GM21515 (cell line): ENCODE results near the gene GPR157.
A peak's percentile ranks its signal among the peaks of the same experiment; 100 is the strongest.
"Not testable (repeated sequence)": the region's sequence is repeated elsewhere in the genome, so short reads cannot be mapped to it uniquely, and the experiment has no call there.

Source experiments
- ATAC-seq: cut with Tn5 transposase; IDR thresholded peaks from one replicate; pipeline ENCODE4 v1.9.1; 2021; ENCODE audit not compliant: unreplicated experiment

Gene GPR157

GRCh38 chr1:9128520-9129265, at the start of gene GPR157:
Gene GPR157, minus strand, starts transcription at chr1:9129102. Its CDS starts 75 bp downstream, at chr1:9129027.
- ATAC-seq: peak; percentile 71

DNA sequence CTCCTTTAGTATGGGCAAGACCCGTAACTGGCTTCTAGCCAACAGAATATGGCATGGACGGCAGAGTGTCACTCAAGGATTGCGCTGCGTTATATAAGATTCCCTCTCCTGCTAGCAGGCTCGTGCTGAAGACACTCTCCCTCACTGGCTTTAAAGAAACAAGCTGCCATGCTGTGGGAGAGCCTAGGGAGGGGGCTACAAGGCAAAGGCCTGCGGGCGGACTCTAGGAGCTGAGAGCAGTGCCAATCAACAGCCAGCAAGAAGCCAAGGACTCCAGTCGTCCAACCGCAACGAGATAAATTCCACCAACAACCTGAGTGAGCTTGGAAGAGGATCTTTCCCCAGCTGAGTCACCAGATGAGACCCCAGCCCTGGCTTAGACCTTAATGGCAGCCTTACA, 45.9 kb upstream of the GPR157 start:
- ATAC-seq: no peak

DNA sequence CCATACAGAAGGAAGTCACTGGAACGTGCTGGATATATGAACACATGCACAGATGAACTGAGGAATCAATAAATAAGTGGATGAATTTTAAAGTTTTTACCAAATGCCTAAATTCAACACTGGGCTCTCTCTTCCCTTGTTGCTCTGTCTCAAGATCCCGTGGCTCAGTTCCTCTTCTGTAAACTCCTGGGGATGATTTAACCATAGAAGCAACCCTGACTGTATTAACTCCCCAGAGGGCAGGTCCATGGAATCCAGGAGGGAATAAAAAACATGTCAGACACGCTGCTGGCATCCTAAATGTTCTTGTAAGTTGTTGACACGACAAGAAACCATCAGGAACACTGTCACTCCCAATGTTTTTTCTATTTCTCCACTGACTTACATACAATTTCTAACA, 45.3 kb upstream of the GPR157 start:
- no peak for ATAC-seq

DNA sequence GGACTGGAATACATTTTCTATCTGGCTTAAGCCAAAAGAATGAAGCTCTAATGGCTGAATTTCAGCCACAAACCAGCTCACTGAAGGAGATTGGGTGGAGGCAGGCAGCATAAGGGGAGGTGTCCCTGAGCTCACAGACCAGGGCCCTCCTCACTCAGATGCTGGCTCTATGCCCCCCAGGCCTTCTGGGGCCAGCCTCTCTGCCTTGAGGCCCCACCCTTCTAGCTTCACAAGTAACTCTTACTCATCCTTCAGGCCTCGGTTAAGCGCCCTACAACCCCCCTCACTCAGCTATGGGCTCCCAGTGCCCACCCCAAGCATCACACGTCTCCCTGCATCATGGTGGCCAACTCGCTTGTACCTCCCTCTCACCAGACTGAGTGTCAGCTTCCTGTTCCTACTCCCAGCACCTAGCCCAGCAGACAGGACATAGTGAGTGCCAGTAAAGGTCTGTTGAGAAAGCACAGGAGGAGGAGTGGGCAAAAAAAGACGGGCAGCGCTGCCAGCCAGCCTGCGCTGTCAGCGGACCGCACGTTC, 40.8 kb upstream of the GPR157 start:
- no peak for ATAC-seq

DNA sequence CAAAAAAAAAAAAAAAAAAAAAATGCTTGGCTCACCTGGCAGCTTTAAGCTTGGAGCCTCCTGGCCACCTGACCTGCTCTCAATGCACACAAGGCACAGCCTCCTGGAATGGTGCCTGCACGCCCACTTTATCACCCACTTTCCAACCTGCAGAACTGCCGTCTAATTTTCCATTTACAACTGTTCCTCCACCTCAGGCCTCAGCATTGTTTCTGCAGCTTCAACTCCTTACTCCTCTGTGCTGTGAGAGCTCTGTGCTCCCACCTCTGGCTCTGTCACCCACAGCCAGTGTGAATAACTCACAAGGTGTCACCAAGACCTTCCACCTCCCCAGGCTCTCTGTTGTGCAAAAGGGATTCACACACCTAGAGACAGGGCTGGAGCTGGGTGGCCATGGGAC, 38.7 kb upstream of the GPR157 start:
- ATAC-seq: no peak

DNA sequence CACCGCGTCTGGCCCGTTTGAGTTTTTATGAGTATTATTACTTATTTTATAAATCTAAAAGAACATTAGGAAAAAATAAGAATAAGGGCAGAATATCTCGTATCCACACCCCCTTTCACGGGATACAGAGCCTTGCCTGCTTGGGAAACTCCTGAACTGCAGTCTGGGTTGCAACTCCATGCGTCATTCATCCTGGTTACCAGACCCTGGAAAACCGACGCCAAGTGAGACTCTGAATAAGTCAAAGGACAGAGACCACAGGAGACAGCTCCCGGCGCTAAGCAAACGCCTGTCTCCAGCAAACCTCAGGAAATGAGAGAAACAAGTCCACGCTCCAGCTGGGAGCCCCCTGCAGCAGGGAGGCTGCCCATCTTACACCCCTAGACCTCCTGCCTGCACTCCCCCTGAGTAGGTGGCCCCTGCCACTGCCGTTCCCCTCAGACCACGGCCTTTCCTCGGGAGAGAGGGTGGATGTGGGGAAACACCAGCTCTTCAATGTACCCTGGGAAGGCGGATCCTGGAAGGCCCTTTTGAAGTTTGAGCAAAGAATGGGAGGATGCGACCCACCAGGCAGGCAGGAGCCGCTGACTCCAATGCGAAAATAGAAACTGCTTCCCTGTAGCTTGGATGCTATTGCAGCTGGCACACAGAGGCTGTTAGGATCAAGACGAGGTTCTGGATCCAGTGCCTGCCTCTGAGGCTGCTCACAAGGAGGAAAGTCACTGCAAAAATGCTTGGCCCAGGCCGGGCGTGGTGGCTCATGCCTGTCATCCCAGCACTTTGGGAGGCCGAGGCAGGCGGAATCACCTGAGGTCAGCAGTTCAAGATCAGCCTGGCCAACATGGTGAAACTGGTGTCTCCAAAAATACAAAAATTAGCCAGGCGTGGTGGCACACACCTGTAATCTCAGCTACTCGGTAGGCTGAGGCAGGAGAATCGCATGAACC, 37.7 kb upstream of the GPR157 start:
- no peak for ATAC-seq

- ATAC-seq: no peak
Observed at GRCh38 chr1:9165396-9165795, 36.5 kb upstream of the GPR157 start.

DNA sequence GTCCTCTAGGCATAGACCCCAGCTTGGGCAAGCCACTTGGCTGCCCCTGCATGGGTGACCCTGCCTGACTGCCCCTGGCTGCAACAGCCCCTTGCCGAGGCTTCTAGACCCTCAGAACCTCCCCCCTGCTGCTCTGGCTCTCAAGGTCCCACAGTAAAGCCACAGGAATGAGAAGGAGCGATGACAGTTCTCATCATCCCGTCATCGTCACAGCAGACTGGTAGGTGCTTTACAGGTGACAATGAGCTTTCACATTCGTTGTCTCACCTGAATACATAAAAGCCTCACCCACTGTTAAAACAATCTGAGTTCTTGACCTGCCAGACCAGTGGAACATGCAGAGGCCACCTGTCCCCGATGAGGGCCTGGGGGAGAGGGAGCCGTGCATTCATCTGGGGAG, 36.0 kb upstream of the GPR157 start:
- ATAC-seq: no peak

DNA sequence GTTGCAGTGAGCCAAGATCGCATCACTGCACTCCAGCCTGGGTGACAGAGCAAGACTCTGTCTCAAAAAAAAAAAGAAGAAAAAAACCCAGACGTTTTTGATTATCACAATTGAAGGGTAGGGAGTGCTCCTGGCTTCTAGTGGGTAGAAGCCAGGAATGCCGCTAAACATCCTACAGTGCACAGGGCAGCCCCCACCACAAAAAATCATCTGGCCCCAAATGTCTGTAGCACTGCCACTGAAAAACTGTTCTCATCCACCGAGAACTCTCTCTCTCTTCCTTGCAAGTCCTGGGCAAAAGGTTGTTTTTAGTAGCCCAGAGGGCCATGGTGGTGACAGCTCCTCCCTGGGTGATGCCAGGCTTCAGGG, 35.6 kb upstream of the GPR157 start:
- no peak for ATAC-seq

- no peak for ATAC-seq
Observed at GRCh38 chr1:9161963-9162362, 33.1 kb upstream of the GPR157 start.

GRCh38 chr1:9161342-9161741, 32.4 kb upstream of the GPR157 start:
- no peak for ATAC-seq

GRCh38 chr1:9160079-9160717, 31.3 kb upstream of the GPR157 start:
- no peak for ATAC-seq

GRCh38 chr1:9155879-9156278, 27.0 kb upstream of the GPR157 start:
- no peak for ATAC-seq

- not testable (repeated sequence) for ATAC-seq
Observed at GRCh38 chr1:9155405-9155804, 26.5 kb upstream of the GPR157 start.

- no peak for ATAC-seq
Observed at GRCh38 chr1:9153152-9153551, 24.2 kb upstream of the GPR157 start.

GRCh38 chr1:9152535-9152934, 23.6 kb upstream of the GPR157 start:
- ATAC-seq: no peak

- ATAC-seq: no peak
Observed at GRCh38 chr1:9151328-9151860, 22.5 kb upstream of the GPR157 start.

- ATAC-seq: no peak
Observed at GRCh38 chr1:9150582-9151327, 21.9 kb upstream of the GPR157 start.

- no peak for ATAC-seq
Observed at GRCh38 chr1:9149837-9150581, 21.1 kb upstream of the GPR157 start.

- ATAC-seq: no peak
Observed at GRCh38 chr1:9149151-9149550, 20.2 kb upstream of the GPR157 start.
